A549 treated with GW870086 at 1 μM for 4 hours (cell line): Measurements from ENCODE around the gene PNPT1. TPM values are rescaled to one million over a fixed set of nuclear protein-coding genes. Genes with fewer than 3 reads are reported as not detected.

Experiments used
- total RNA-seq: library from RNA; stranded (reverse); fragments of 200-300 nt; extraction: Qiagen RNA extraction; gene quantifications from 5 replicates; pipeline ENCODE4 v1.2.3, GENCODE V29; 2022; ENCODE audit warnings: low read depth

Gene PNPT1
- 30.4 to 46.9 TPM (median 34.2 TPM) in 5 replicates for total RNA-seq

DNA sequence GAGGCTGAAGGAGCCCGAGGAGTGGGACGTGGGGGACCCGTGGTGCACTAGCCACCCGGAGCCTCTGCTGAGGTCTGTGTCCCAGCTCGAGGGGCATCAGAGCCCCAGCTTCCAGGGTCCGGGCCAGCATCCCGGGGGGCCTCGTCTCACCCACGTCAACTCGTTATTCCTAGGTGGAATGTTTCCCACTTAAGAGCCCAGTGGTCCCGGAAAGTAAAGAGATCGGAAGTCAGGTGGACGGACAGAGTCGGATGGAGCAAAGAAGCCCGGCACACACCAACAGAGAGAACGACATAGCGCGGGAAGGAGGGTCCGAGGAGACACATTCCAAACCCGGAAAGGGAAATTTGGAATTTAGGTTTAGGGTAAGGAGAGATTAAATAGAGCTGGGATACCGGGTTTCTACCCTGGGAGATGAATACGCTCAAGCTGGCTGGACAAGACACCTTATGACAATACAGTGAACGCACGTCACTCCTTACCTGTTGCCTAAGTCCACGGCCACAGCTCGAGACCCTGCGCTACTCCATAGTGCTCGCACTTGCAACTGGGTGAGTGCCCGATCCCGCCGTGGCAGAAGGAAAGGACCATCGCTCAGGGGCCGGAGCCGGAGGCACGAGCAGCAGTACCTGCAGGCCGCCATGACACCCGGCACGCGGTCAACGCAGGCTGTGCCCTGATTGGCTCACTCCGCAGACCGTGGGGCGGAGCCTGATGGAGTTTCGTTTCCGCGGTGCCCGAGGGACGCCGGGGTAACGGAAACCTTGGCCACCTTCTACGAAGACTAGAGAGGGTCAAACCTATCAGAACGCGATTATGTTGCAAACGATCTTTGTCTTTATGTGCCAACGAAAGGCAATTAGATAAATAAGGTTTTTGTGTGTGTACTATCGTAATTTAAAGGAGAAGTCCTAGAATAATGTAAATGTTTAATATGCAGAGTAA lies at the start of gene PNPT1:
TSS of gene PNPT1 (minus strand) at position 664 of the 945 bp plus-strand sequence. CDS start at position 643, 21 bp downstream.

GRCh38 chr2:55617175-55618024 lies 76.2 kb downstream of the PNPT1 start, which contains the start of gene PPP4R3B:
Gene PPP4R3B (minus strand): TSS chr2:55617622. CDS start chr2:55617285, 337 bp downstream.

Other genes with a start within 250 kb of the PNPT1 start
- gene CFAP36, start 174.1 kb downstream of the PNPT1 start, total RNA-seq: 43.4 to 55.0 TPM (median 49.7 TPM) in 5 replicates
- gene PPP4R3B, start 76.2 kb downstream of the PNPT1 start, total RNA-seq: 25.3 to 34.4 TPM (median 31.0 TPM) in 5 replicates
- 28.4 to 50.0 TPM (median 45.7 TPM) in 5 replicates for gene EFEMP1, start 229.9 kb upstream of the PNPT1 start, total RNA-seq